CD4-positive, alpha-beta T cell treated with Interleukin-1 beta for 1 hour (primary cell): ENCODE results near the gene USP35.

Experiments used
- DNase-seq, 2 donors: peaks; one replicate each; pipeline ENCODE4 v3.0.0-alpha.2; 2020 to 2022

Gene USP35

GRCh38 chr11:78241475-78241874, 52.8 kb downstream of the USP35 start:
- no peak for DNase-seq

- no peak for DNase-seq
Measured at GRCh38 chr11:78244080-78244479, 55.4 kb downstream of the USP35 start.

GRCh38 chr11:78244546-78245255, 56.0 kb downstream of the USP35 start:
- no peak for DNase-seq

- DNase-seq, result no peak
Measured at GRCh38 chr11:78248191-78248590, 59.5 kb downstream of the USP35 start.

- no peak for DNase-seq
Measured at GRCh38 chr11:78248903-78249302, 60.2 kb downstream of the USP35 start.

GRCh38 chr11:78250099-78250498, 61.4 kb downstream of the USP35 start:
- DNase-seq, result no peak

- DNase-seq, result no peak
Measured at GRCh38 chr11:78251083-78251775, 62.5 kb downstream of the USP35 start.

GRCh38 chr11:78253797-78254196, 65.1 kb downstream of the USP35 start:
- no peak for DNase-seq

- no peak for DNase-seq
Measured at GRCh38 chr11:78254268-78254667, 65.5 kb downstream of the USP35 start.

- DNase-seq, result no peak
Measured at GRCh38 chr11:78255919-78256318, 67.2 kb downstream of the USP35 start.

- DNase-seq, result no peak
Measured at GRCh38 chr11:78256962-78257361, 68.2 kb downstream of the USP35 start.

GRCh38 chr11:78257654-78258053, 68.9 kb downstream of the USP35 start:
- DNase-seq, result no peak

GRCh38 chr11:78259777-78260487, 71.2 kb downstream of the USP35 start:
- no peak for DNase-seq

- no peak for DNase-seq
Measured at GRCh38 chr11:78261367-78261766, 72.6 kb downstream of the USP35 start.

GRCh38 chr11:78261828-78262227, 73.1 kb downstream of the USP35 start:
- DNase-seq, result no peak

GRCh38 chr11:78262238-78262637, 73.5 kb downstream of the USP35 start:
- DNase-seq, result no peak

GRCh38 chr11:78262691-78263090, 74.0 kb downstream of the USP35 start:
- no peak for DNase-seq
